CD14-positive monocyte (primary cell): Measurements from ENCODE around the gene NDUFS6. TPM values are rescaled to one million over a fixed set of nuclear protein-coding genes. Genes with fewer than 3 reads are reported as not detected.

Experiments
- DNase-seq, 3 donors: peaks; one replicate each; pipeline ENCODE4 v3.0.0-alpha.2; 2011 to 2022
- H2AFZ ChIP-seq: 2 replicates; pipeline ENCODE4 v1.6.0; 2012; ENCODE audit warnings: mild to moderate bottlenecking, low read depth, low read length, inconsistent platforms; ENCODE audit not compliant: insufficient read depth, poor library complexity, severe bottlenecking
- H3K27ac ChIP-seq, 2 donors: 1 replicate in 1 of 2; 2 replicates in 1 of 2; pipeline ENCODE4 v1.5.1; 2012 to 2013; ENCODE audit warnings: low read length in 2 of 2, control low read depth in 1 of 2, inconsistent platforms in 1 of 2, low read depth in 1 of 2, mild to moderate bottlenecking in 1 of 2
- H3K27me3 ChIP-seq, 2 donors: one replicate each; pipeline versions ENCODE4 v1.6.0 to v1.6.1; 2011 to 2013; ENCODE audit warnings: low read length in 2 of 2; ENCODE audit not compliant: control insufficient read depth in 2 of 2, insufficient read depth in 2 of 2
- H3K36me3 ChIP-seq, 2 donors: replicated peaks in 1 of 2; 1 replicate in 1 of 2; 2 replicates in 1 of 2; pipeline versions ENCODE4 v1.5.1 to v1.6.1; 2012 to 2013; ENCODE audit warnings: low read length in 2 of 2, control low read depth in 1 of 2, inconsistent platforms in 1 of 2, mild to moderate bottlenecking in 1 of 2; ENCODE audit not compliant: insufficient read depth in 2 of 2, control insufficient read depth in 1 of 2
- H3K4me1 ChIP-seq, 2 donors: 1 replicate in 1 of 2; 2 replicates in 1 of 2; pipeline versions ENCODE4 v1.5.1 to v1.6.1; 2012 to 2013; ENCODE audit warnings: low read length in 2 of 2, control low read depth in 1 of 2, inconsistent platforms in 1 of 2, mild to moderate bottlenecking in 1 of 2, moderate library complexity in 1 of 2; ENCODE audit not compliant: insufficient read depth in 2 of 2, control insufficient read depth in 1 of 2
- H3K4me2 ChIP-seq: replicated peaks from 2 replicates; pipeline ENCODE3; 2012; ENCODE audit warnings: low read length, moderate library complexity, mild to moderate bottlenecking; ENCODE audit not compliant: poor library complexity, severe bottlenecking; ENCODE audit errors: extremely low read depth
- H3K4me3 ChIP-seq, 3 experiments: fragments of 200-600 bp in 1 of 3; sonication (generic) in 1 of 3; replicated peaks in 1 of 3; 1 replicate in 2 of 3; 2 replicates in 1 of 3; pipeline ENCODE4 v1.5.1; 2011 to 2013; ENCODE audit warnings: low read length in 3 of 3, mild to moderate bottlenecking in 3 of 3, control low read depth in 2 of 3, low read depth in 2 of 3, inconsistent platforms in 1 of 3, moderate library complexity in 1 of 3
- H3K79me2 ChIP-seq: 2 replicates; pipeline ENCODE4 v1.6.0; 2012; ENCODE audit warnings: mild to moderate bottlenecking, control low read depth, inconsistent platforms, low read length, moderate library complexity; ENCODE audit not compliant: insufficient read depth
- H3K9ac ChIP-seq: 2 replicates; pipeline ENCODE4 v1.6.0; 2017; ENCODE audit warnings: low read length, mild to moderate bottlenecking; ENCODE audit not compliant: insufficient read depth, poor library complexity, severe bottlenecking
- H3K9me3 ChIP-seq, 2 donors: replicated peaks in 1 of 2; 1 replicate in 1 of 2; 2 replicates in 1 of 2; pipeline versions ENCODE4 v1.5.1 to v1.6.1; 2012 to 2013; ENCODE audit warnings: low read length in 2 of 2, control low read depth in 1 of 2; ENCODE audit not compliant: control insufficient read depth in 1 of 2, insufficient read depth in 1 of 2
- H4K20me1 ChIP-seq: 2 replicates; pipeline ENCODE4 v1.6.0; 2012; ENCODE audit warnings: mild to moderate bottlenecking, low read length, control low read depth, moderate library complexity; ENCODE audit not compliant: insufficient read depth
- H3K27ac Mint-ChIP-seq, 7 donors: one replicate each; pipeline ENCODE4 v1.8.0; 2020; ENCODE audit warnings: mild to moderate bottlenecking in 7 of 7, mixed read lengths in 7 of 7, moderate library complexity in 6 of 7, inconsistent platforms in 2 of 7
- H3K27me3 Mint-ChIP-seq, 3 donors: one replicate each; pipeline ENCODE4 v1.8.0; 2021 to 2022; ENCODE audit warnings: low read depth in 3 of 3, mild to moderate bottlenecking in 3 of 3, mixed read lengths in 3 of 3, moderate library complexity in 3 of 3, inconsistent platforms in 1 of 3
- H3K36me3 Mint-ChIP-seq, 2 donors: one replicate each; pipeline ENCODE4 v1.8.0; 2020; ENCODE audit warnings: mixed read lengths in 2 of 2, inconsistent platforms in 1 of 2, mild to moderate bottlenecking in 1 of 2
- H3K4me1 Mint-ChIP-seq: one replicate; pipeline ENCODE4 v1.8.0; 2020; ENCODE audit warnings: mild to moderate bottlenecking, mixed read lengths
- H3K4me3 Mint-ChIP-seq, 2 donors: one replicate each; pipeline ENCODE4 v1.8.0; 2020; ENCODE audit warnings: mild to moderate bottlenecking in 2 of 2, mixed read lengths in 2 of 2, moderate library complexity in 1 of 2
- H3K9me3 Mint-ChIP-seq, 7 donors: one replicate each; pipeline ENCODE4 v1.8.0; 2020 to 2022; ENCODE audit warnings: mixed read lengths in 7 of 7, mild to moderate bottlenecking in 6 of 7, moderate library complexity in 6 of 7, inconsistent platforms in 2 of 7
- WGBS: methylation state at CpG from one replicate; pipeline ENCODE4 v1.1.5; 2013; ENCODE audit warnings: missing lambda C conversion rate; ENCODE audit not compliant: insufficient coverage; 5-methylcytosine and 5-hydroxymethylcytosine counted together
- intact Hi-C, 2 donors: fragments of 100-400 bp; cut with micrococcal nuclease; formaldehyde crosslinking; loops; one replicate each; pipeline versions ENCODE4 v1.15.0 to v1.15.1; 2023
- polyA plus RNA-seq, 3 donors: library from polyadenylated mRNA; depleted of rRNA in 1 of 3; unstranded in 2 of 3; stranded (reverse) in 1 of 3; fragments of 300-500 nt in 2 of 3; fragments of >200 nt in 1 of 3; fragmentation: Illumina TruSeq in 2 of 3; gene quantifications; 1 replicate in 2 of 3; 2 replicates in 1 of 3; pipeline ENCODE4 v1.2.3, GENCODE V29; 2012 to 2021
- TF ChIP-seq, protein P1 (sequence below): fragments of 200-600 bp; IDR thresholded peaks from one replicate; pipeline ENCODE4 v1.8.0; 2022; ENCODE audit warnings: antibody characterized with exemption, mild to moderate bottlenecking

Gene NDUFS6
- polyA plus RNA-seq, 3 donors: 20.5 to 62.3 (median 62.2) TPM

DNA sequence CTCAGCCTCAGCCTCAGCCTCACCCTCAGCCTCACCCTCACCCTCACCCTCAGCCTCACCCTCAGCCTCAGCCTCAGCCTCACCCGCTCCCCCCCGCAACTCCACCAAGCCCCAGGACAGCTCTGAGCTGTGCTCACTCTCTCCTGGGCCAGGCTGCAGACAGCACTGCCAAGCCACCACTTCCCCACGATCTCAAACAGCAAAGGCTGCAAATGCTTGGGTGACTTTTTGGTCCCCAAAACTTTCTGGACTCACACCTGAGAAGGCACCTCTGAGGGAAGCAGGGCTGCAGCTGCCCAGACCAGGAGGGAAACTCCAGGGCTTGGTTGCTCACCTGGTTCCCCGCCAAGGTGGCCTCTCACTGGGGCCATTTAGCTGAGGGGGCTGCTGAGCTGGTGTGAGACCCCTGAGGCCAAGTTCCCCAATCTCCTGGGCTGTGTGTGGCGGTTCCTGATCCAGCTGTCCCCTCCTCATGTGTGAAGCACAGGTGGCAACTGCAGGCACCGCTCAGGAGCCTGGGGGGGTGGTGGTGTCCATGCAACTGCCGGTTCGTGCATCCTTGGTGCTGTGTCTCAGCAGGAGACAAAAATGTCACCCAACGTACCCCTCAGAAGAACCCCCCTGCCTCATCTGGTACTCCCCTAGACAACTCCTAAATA lies 19.4 kb upstream of the NDUFS6 start:
- H3K9me3 Mint-ChIP-seq: no peaks in the 10 kb centered on the region

DNA sequence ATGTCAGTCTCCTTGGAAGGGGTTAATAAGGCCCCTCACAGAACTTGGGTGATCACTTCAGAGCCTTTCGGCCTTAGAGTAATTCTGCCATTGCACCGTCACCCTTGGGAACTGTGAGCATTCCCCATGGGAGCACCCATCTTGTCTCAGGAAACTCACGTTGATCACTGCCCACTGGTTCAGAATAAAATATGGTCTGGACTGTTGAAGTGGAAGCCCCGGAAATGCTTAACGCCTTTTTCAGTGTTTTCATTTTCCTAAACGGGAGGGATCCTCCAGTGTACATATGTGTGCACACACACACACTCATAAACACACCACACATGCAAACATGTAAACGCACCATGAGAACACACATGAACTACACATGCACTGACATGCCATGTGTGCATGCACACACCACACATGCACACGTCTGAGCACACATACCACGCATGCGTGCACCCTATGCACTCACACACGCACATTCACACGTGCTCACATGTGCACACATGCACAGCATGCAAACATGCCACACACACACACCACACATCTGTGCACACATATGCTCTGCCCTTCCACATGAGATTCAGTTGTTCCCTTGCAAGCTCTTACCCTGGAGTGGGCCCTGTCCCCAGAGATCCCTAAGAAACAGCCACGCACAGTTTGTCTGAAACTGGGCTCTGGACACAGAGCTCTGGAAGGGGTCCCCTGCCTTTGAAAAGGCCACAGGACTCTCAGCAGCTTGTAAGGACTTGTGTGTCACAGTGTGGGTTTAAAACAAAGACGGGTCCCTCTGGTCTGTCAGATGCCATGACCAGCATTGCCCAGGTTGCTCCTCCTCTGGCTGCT lies 18.6 kb upstream of the NDUFS6 start:
- no peaks in the 10 kb centered on the region for H3K4me1 ChIP-seq

More for the DNA sequence above, 19.4 kb upstream of the NDUFS6 start:
- Histone ChIP-seq H3K9me3 (no peaks in the 10 kb centered on the region), H2AFZ (no peak overlapping the region), H3K4me2 (no peak overlapping the region), H3K27me3 (peaks cover 0 to 3% of the 10 kb centered on the region in 2 donors), H3K4me1 (no peaks in the 10 kb centered on the region), H3K27ac (no peak overlapping the region), H3K79me2 (no peaks in the 10 kb centered on the region), H3K9ac (no peak overlapping the region), H3K4me3 (no peak overlapping the region), H4K20me1 (no peaks in the 10 kb centered on the region), H3K36me3 (no peaks in the 10 kb centered on the region)
- Mint-ChIP-seq H3K4me3 (no peak overlapping the region), H3K36me3 (no peaks in the 10 kb centered on the region), H3K4me1 (no peaks in the 10 kb centered on the region), H3K27ac (no peak overlapping the region), H3K27me3 (peaks cover 2 to 14% (median 4%) of the 10 kb centered on the region in 3 donors)
- WGBS: 90% methylated on average over 6 of the region's 9 CpGs
- TF ChIP-seq, protein P1, sequence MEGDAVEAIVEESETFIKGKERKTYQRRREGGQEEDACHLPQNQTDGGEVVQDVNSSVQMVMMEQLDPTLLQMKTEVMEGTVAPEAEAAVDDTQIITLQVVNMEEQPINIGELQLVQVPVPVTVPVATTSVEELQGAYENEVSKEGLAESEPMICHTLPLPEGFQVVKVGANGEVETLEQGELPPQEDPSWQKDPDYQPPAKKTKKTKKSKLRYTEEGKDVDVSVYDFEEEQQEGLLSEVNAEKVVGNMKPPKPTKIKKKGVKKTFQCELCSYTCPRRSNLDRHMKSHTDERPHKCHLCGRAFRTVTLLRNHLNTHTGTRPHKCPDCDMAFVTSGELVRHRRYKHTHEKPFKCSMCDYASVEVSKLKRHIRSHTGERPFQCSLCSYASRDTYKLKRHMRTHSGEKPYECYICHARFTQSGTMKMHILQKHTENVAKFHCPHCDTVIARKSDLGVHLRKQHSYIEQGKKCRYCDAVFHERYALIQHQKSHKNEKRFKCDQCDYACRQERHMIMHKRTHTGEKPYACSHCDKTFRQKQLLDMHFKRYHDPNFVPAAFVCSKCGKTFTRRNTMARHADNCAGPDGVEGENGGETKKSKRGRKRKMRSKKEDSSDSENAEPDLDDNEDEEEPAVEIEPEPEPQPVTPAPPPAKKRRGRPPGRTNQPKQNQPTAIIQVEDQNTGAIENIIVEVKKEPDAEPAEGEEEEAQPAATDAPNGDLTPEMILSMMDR: no peak
- DNase-seq: no peak
- intact Hi-C loops: no loop called here

More for the DNA sequence above, 18.6 kb upstream of the NDUFS6 start:
- Histone ChIP-seq H3K9me3 (no peaks in the 10 kb centered on the region), H3K4me2 (no peak overlapping the region), H3K79me2 (no peaks in the 10 kb centered on the region), H3K27me3 (peaks cover 0 to 3% of the 10 kb centered on the region in 2 donors), H2AFZ (no peak overlapping the region), H4K20me1 (no peaks in the 10 kb centered on the region), H3K36me3 (no peaks in the 10 kb centered on the region), H3K9ac (no peak overlapping the region), H3K4me3 (no peak overlapping the region), H3K27ac (no peak overlapping the region)
- TF ChIP-seq, protein P1: no peak
- Mint-ChIP-seq H3K4me3 (peak overlapping the region in 1 of 2 donors; percentile 1), H3K27me3 (peaks cover 2 to 10% (median 4%) of the 10 kb centered on the region in 3 donors), H3K27ac (no peak overlapping the region), H3K9me3 (no peaks in the 10 kb centered on the region), H3K36me3 (no peaks in the 10 kb centered on the region), H3K4me1 (no peaks in the 10 kb centered on the region)
- no peak for DNase-seq
- intact Hi-C loops: no loop called here
- WGBS: 77% methylated on average over 11 of the region's 14 CpGs
